ENCODE measurements around the gene YWHAQ. TPM values are rescaled to one million over a fixed set of nuclear protein-coding genes. Genes with fewer than 3 reads are reported as not detected.

The YWHAQ gene
- total and polyA plus RNA-seq, 2 donors (not counting 1 experiment from before 2014, with no cell fraction given) = 68.7 to 126 TPM

GRCh38 chr2:9602412-9602811, 28.4 kb downstream of the YWHAQ start:
- intact Hi-C loops (cut with micrococcal nuclease) = no loop called here
- H2AFZ ChIP-seq (ENCODE audit: insufficient read depth, low read depth, low read length, poor library complexity, severe bottlenecking) = no peak overlapping the region
- peaks cover 90% of the 10 kb centered on the region for H3K79me2 ChIP-seq (ENCODE audit: control insufficient read depth, insufficient read depth, low read length)
- H3K27me3 Mint-ChIP-seq = no peaks in the 10 kb centered on the region
- peaks cover 26% of the 10 kb centered on the region for H3K4me1 Mint-ChIP-seq
- peaks cover 3 to 4% of the 10 kb centered on the region in 2 donors for H3K4me1 ChIP-seq (ENCODE audit: control insufficient read depth in 2 of 2, insufficient read depth in 2 of 2, low read length in 2 of 2)
- no peak overlapping the region for H3K4me2 ChIP-seq (replicated peaks; ENCODE audit: low read depth, low read length, poor library complexity, severe bottlenecking)
- POLR2A ChIA-PET = no interaction called here
- ATAC-seq (ENCODE audit: low read depth) (no peak), DNase-seq (no peak)
- no peak overlapping the region for H3K9ac ChIP-seq (ENCODE audit: low read length)
- H3K27ac Mint-ChIP-seq = no peak overlapping the region
- CTCF ChIA-PET = interaction anchor here (0.7 kb wide), 1 partner anchor 9 kb away, joined by 3 read pairs; no protein-coding TSS in a partner anchor
- no peak overlapping the region for H3K4me3 Mint-ChIP-seq
- WGBS (ENCODE audit: insufficient coverage) = 92% methylated on average over 2 of the region's 3 CpGs
- peaks cover 14 to 22% of the 10 kb centered on the region in 2 experiments for H3K36me3 ChIP-seq (replicated peaks in 1 of 2; ENCODE audit: control extremely low read depth in 1 of 2, control insufficient read depth in 1 of 2, extremely low read depth in 1 of 2, insufficient read depth in 2 of 2, low read length in 1 of 2)
- H3K27ac ChIP-seq (ENCODE audit: low read length in 2 of 2) = no peak overlapping the region
- H3K27me3 ChIP-seq (replicated peaks in 1 of 4; ENCODE audit: control extremely low read depth in 1 of 4, control insufficient read depth in 3 of 4, insufficient read depth in 4 of 4, low read length in 3 of 4) = no peaks in the 10 kb centered on the region
- H4K20me1 ChIP-seq (ENCODE audit: control insufficient read depth, insufficient read depth, low read length, poor library complexity, severe bottlenecking) = peaks cover 20% of the 10 kb centered on the region
- H3K9me3 Mint-ChIP-seq (ENCODE audit: insufficient read depth) = peaks cover 10% of the 10 kb centered on the region
- peaks cover 8 to 9% (median 8%) of the 10 kb centered on the region in 3 donors for H3K9me3 ChIP-seq (ENCODE audit: control extremely low read depth in 1 of 3, control insufficient read depth in 2 of 3, insufficient read depth in 1 of 3, low read length in 2 of 3)
- H3K4me3 ChIP-seq (ENCODE audit: control extremely low read depth in 1 of 5, extremely low read depth in 1 of 5, insufficient read depth in 1 of 5, low read depth in 2 of 5, low read length in 4 of 5) = no peak overlapping the region
- TF ChIP-seq, protein P1, sequence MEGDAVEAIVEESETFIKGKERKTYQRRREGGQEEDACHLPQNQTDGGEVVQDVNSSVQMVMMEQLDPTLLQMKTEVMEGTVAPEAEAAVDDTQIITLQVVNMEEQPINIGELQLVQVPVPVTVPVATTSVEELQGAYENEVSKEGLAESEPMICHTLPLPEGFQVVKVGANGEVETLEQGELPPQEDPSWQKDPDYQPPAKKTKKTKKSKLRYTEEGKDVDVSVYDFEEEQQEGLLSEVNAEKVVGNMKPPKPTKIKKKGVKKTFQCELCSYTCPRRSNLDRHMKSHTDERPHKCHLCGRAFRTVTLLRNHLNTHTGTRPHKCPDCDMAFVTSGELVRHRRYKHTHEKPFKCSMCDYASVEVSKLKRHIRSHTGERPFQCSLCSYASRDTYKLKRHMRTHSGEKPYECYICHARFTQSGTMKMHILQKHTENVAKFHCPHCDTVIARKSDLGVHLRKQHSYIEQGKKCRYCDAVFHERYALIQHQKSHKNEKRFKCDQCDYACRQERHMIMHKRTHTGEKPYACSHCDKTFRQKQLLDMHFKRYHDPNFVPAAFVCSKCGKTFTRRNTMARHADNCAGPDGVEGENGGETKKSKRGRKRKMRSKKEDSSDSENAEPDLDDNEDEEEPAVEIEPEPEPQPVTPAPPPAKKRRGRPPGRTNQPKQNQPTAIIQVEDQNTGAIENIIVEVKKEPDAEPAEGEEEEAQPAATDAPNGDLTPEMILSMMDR (IDR thresholded peaks at IDR 0.05) = no peak
- no peak for TF ChIP-seq EZH2 (IDR thresholded peaks at IDR 0.05; ENCODE audit: borderline replicate concordance, insufficient read depth, low read depth, low read length, poor library complexity, severe bottlenecking)

DNA sequence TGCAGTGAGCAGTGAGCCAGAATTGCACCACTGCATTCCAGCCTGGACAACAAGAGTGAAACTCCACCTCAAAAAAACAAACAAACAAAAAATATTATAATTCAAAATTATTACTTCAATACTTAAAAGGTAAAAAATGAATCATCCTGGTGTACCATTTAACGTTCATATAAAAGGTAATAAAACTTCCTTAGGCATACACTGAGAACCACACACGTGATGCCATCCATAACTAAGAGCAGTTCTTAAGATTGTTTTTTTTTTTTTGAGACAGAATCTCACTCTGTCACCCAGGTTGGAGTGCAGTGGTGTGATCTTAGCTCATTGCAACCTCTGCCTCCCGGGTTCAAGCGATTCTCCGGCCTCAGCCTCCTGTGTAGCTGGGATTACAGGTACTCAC, 29.4 kb downstream of the YWHAQ start:
- no peak overlapping the region for H3K27ac ChIP-seq (ENCODE audit: low read length in 2 of 2)
- ChIA-PET CTCF (interaction anchor here (0.7 kb wide), 1 partner anchor 16 kb away, joined by 3 read pairs; no protein-coding TSS in a partner anchor), POLR2A (no interaction called here)
- ATAC-seq (ENCODE audit: low read depth) (no peak), DNase-seq (no peak)
- peaks cover 8 to 9% (median 8%) of the 10 kb centered on the region in 3 donors for H3K9me3 ChIP-seq (ENCODE audit: control extremely low read depth in 1 of 3, control insufficient read depth in 2 of 3, insufficient read depth in 1 of 3, low read length in 2 of 3)
- WGBS (ENCODE audit: insufficient coverage) = 100% methylated on average over 2 of the region's 5 CpGs
- Mint-ChIP-seq H3K9me3 (ENCODE audit: insufficient read depth) (peaks cover 10% of the 10 kb centered on the region), H3K4me1 (peaks cover 29% of the 10 kb centered on the region), H3K27me3 (no peaks in the 10 kb centered on the region), H3K4me3 (no peak overlapping the region), H3K27ac (no peak overlapping the region)
- TF ChIP-seq, protein P1 (IDR thresholded peaks at IDR 0.05) = no peak
- TF ChIP-seq EZH2 (IDR thresholded peaks at IDR 0.05; ENCODE audit: borderline replicate concordance, insufficient read depth, low read depth, low read length, poor library complexity, severe bottlenecking) = no peak
- peaks cover 4 to 7% of the 10 kb centered on the region in 2 donors for H3K4me1 ChIP-seq (ENCODE audit: control insufficient read depth in 2 of 2, insufficient read depth in 2 of 2, low read length in 2 of 2)
- H4K20me1 ChIP-seq (ENCODE audit: control insufficient read depth, insufficient read depth, low read length, poor library complexity, severe bottlenecking) = peaks cover 15% of the 10 kb centered on the region
- H3K4me2 ChIP-seq (replicated peaks; ENCODE audit: low read depth, low read length, poor library complexity, severe bottlenecking) = no peak overlapping the region
- H3K79me2 ChIP-seq (ENCODE audit: control insufficient read depth, insufficient read depth, low read length) = peaks cover 89% of the 10 kb centered on the region
- no peaks in the 10 kb centered on the region for H3K27me3 ChIP-seq (replicated peaks in 1 of 4; ENCODE audit: control extremely low read depth in 1 of 4, control insufficient read depth in 3 of 4, insufficient read depth in 4 of 4, low read length in 3 of 4)
- intact Hi-C loops (cut with micrococcal nuclease) = no loop called here
- no peak overlapping the region for H3K4me3 ChIP-seq (ENCODE audit: control extremely low read depth in 1 of 5, extremely low read depth in 1 of 5, insufficient read depth in 1 of 5, low read depth in 2 of 5, low read length in 4 of 5)
- peaks cover 14 to 22% of the 10 kb centered on the region in 2 experiments for H3K36me3 ChIP-seq (replicated peaks in 1 of 2; ENCODE audit: control extremely low read depth in 1 of 2, control insufficient read depth in 1 of 2, extremely low read depth in 1 of 2, insufficient read depth in 2 of 2, low read length in 1 of 2)
- H3K9ac ChIP-seq (ENCODE audit: low read length) = no peak overlapping the region
- H2AFZ ChIP-seq (ENCODE audit: insufficient read depth, low read depth, low read length, poor library complexity, severe bottlenecking) = no peak overlapping the region

Measured in B cell (primary cell).